GM23338 (cell line): Measurements from ENCODE around the gene TP53BP2. TPM values are rescaled to one million over a fixed set of nuclear protein-coding genes. Genes with fewer than 3 reads are reported as not detected.

ENCODE experiments used
- ATAC-seq: fragments of 200-7000 bp; cut with Tn5 transposase; 3 replicates; pipeline ENCODE4 v1.9.1; 2020
- DNase-seq: peaks from one replicate; pipeline ENCODE4 v3.0.0-alpha.2; 2015; ENCODE audit warnings: low spot score
- H2AFZ ChIP-seq: fragments of 200-600 bp; sonication (generic); 2 replicates; pipeline ENCODE4 v1.8.0; 2016; ENCODE audit warnings: antibody characterized with exemption, mild to moderate bottlenecking, moderate library complexity
- H3F3A ChIP-seq: fragments of 200-600 bp; sonication (generic); replicated peaks from 2 replicates; pipeline ENCODE4 v1.8.0; 2017; ENCODE audit warnings: antibody characterized with exemption, mixed run types, low read depth
- H3K27ac ChIP-seq: fragments of 200-600 bp; sonication (generic); 2 replicates; pipeline ENCODE4 v1.6.1; 2016; ENCODE audit warnings: low read depth
- H3K27me3 ChIP-seq: fragments of 200-600 bp; sonication (generic); 2 replicates; pipeline ENCODE4 v1.8.0; 2016; ENCODE audit warnings: mild to moderate bottlenecking, mixed run types, moderate library complexity; ENCODE audit not compliant: insufficient read depth
- H3K36me3 ChIP-seq: fragments of 200-600 bp; sonication (generic); 2 replicates; pipeline ENCODE4 v1.8.0; 2016; ENCODE audit warnings: mild to moderate bottlenecking; ENCODE audit not compliant: insufficient read depth
- H3K4me1 ChIP-seq: fragments of 200-600 bp; sonication (generic); 2 replicates; pipeline ENCODE4 v1.8.0; 2016; ENCODE audit warnings: mild to moderate bottlenecking, moderate library complexity; ENCODE audit not compliant: insufficient read depth
- H3K4me2 ChIP-seq: fragments of 200-600 bp; sonication (generic); 2 replicates; pipeline ENCODE4 v1.7.1; 2017; ENCODE audit warnings: mixed run types
- H3K4me3 ChIP-seq: fragments of 200-600 bp; sonication (generic); 2 replicates; pipeline ENCODE4 v1.6.1; 2016; ENCODE audit warnings: mixed run types
- H3K79me2 ChIP-seq: fragments of 200-600 bp; sonication (generic); replicated peaks from 2 replicates; pipeline ENCODE4 v1.8.0; 2017; ENCODE audit warnings: mild to moderate bottlenecking; ENCODE audit not compliant: insufficient read depth
- H3K9me2 ChIP-seq: fragments of 200-600 bp; sonication (generic); 2 replicates; pipeline ENCODE4 v1.8.0; 2017; ENCODE audit not compliant: insufficient read depth
- H4K20me1 ChIP-seq: fragments of 200-600 bp; sonication (generic); replicated peaks from 2 replicates; pipeline ENCODE4 v1.8.0; 2017; ENCODE audit warnings: mild to moderate bottlenecking; ENCODE audit not compliant: insufficient read depth
- H3K27ac Mint-ChIP-seq: 2 replicates; pipeline ENCODE4 v1.8.0; 2020; ENCODE audit warnings: inconsistent platforms, mild to moderate bottlenecking, moderate library complexity, mixed read lengths
- H3K27me3 Mint-ChIP-seq: 3 replicates; pipeline ENCODE4 v1.8.0; 2022; ENCODE audit warnings: low read depth, mild to moderate bottlenecking, moderate library complexity, mixed read lengths, inconsistent platforms; ENCODE audit not compliant: insufficient read depth, poor library complexity
- H3K36me3 Mint-ChIP-seq: 3 replicates; pipeline ENCODE4 v1.8.0; 2021; ENCODE audit warnings: low read depth, mild to moderate bottlenecking, inconsistent platforms, moderate library complexity, mixed read lengths
- H3K4me1 Mint-ChIP-seq: 3 replicates; pipeline ENCODE4 v1.8.0; 2020; ENCODE audit warnings: mild to moderate bottlenecking, inconsistent platforms, mixed read lengths
- H3K4me3 Mint-ChIP-seq: 3 replicates; pipeline ENCODE4 v1.8.0; 2021; ENCODE audit warnings: moderate library complexity, mild to moderate bottlenecking, inconsistent platforms, mixed read lengths
- H3K9me3 Mint-ChIP-seq: 3 replicates; pipeline ENCODE4 v1.8.0; 2020; ENCODE audit warnings: moderate library complexity, mild to moderate bottlenecking, inconsistent platforms, mixed read lengths
- EZH2phosphoT487 ChIP-seq: fragments of 200-600 bp; sonication (generic); IDR thresholded peaks from one replicate; pipeline ENCODE4 v1.8.1; 2018; ENCODE audit warnings: antibody characterized with exemption; ENCODE audit not compliant: unreplicated experiment
- JUNB ChIP-seq: IDR thresholded peaks from one replicate; pipeline ENCODE4 v1.6.1; 2016; ENCODE audit warnings: antibody characterized with exemption; ENCODE audit not compliant: unreplicated experiment
- NANOG ChIP-seq: IDR thresholded peaks from 2 replicates; pipeline ENCODE4 v1.6.1; 2016; ENCODE audit warnings: antibody characterized with exemption, borderline replicate concordance
- POLR2AphosphoS5 ChIP-seq: IDR thresholded peaks from 2 replicates; pipeline ENCODE4 v1.6.1; 2016; ENCODE audit warnings: antibody characterized with exemption, low read depth
- ZNF114 ChIP-seq: fragments of 250-450 bp; sonication (Bioruptor Pico); IDR thresholded peaks from 2 replicates; pipeline ENCODE4 v1.5.0; 2020; ENCODE audit warnings: mild to moderate bottlenecking, moderate library complexity
- ZNF331 ChIP-seq: fragments of 250-450 bp; sonication (Bioruptor Pico); IDR thresholded peaks from 2 replicates; pipeline ENCODE4 v1.5.0; 2020; ENCODE audit warnings: low read depth, mild to moderate bottlenecking, moderate library complexity
- polyA plus RNA-seq: library from polyadenylated mRNA; unstranded; fragments of >200 nt; fragmentation: Nextera tagmentation; extraction: Ambion mirVana; gene quantifications from 2 replicates; pipeline ENCODE4 v1.2.1, GENCODE V29; 2016
- total RNA-seq: library from RNA; depleted of rRNA; stranded (reverse); fragments of >200 nt; shearing (Covaris generic); gene quantifications from 2 replicates; pipeline ENCODE4 v1.2.3, GENCODE V29; 2014
- TF ChIP-seq, protein P1 (sequence below): IDR thresholded peaks from one replicate; pipeline ENCODE4 v1.6.1; 2018; ENCODE audit warnings: antibody characterized with exemption; ENCODE audit not compliant: unreplicated experiment
- TF ChIP-seq, protein P2 (sequence below): IDR thresholded peaks from 2 replicates; pipeline ENCODE4 v1.6.1; 2016; ENCODE audit warnings: antibody characterized with exemption
- TF ChIP-seq, protein P3 (sequence below), 2 experiments: fragments of 200-600 bp in 1 of 2; sonication (generic) in 1 of 2; conservative IDR thresholded peaks; 2 replicates each; pipeline versions ENCODE4 v1.5.1 to v1.6.1; 2016 to 2017; ENCODE audit warnings: antibody characterized with exemption in 2 of 2, low read depth in 2 of 2, mild to moderate bottlenecking in 2 of 2, moderate library complexity in 1 of 2

Gene TP53BP2
- total and polyA plus RNA-seq, 2 experiments from 2014 or later = 10.1 to 32.9 TPM

DNA sequence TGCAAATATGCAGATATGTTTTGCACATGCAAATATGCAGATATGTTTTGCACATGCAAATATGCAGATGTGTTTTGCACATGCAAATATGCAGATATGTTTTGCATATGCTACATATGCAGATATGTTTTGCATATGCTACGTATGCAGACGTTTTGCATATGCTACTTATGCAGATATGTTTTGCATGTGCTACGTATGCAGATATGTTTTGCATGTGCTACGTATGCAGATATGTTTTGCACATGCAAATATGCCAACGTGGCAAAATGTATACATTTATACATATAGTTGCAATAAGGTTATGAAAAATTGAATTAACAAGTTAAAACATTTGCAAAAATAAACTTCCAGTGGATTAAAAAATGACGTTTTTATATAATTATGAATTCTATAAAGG, 30.8 kb upstream of the TP53BP2 start (continued):
- TF ChIP-seq, protein P1, sequence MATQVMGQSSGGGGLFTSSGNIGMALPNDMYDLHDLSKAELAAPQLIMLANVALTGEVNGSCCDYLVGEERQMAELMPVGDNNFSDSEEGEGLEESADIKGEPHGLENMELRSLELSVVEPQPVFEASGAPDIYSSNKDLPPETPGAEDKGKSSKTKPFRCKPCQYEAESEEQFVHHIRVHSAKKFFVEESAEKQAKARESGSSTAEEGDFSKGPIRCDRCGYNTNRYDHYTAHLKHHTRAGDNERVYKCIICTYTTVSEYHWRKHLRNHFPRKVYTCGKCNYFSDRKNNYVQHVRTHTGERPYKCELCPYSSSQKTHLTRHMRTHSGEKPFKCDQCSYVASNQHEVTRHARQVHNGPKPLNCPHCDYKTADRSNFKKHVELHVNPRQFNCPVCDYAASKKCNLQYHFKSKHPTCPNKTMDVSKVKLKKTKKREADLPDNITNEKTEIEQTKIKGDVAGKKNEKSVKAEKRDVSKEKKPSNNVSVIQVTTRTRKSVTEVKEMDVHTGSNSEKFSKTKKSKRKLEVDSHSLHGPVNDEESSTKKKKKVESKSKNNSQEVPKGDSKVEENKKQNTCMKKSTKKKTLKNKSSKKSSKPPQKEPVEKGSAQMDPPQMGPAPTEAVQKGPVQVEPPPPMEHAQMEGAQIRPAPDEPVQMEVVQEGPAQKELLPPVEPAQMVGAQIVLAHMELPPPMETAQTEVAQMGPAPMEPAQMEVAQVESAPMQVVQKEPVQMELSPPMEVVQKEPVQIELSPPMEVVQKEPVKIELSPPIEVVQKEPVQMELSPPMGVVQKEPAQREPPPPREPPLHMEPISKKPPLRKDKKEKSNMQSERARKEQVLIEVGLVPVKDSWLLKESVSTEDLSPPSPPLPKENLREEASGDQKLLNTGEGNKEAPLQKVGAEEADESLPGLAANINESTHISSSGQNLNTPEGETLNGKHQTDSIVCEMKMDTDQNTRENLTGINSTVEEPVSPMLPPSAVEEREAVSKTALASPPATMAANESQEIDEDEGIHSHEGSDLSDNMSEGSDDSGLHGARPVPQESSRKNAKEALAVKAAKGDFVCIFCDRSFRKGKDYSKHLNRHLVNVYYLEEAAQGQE = no peak
- TF ChIP-seq, protein P2, sequence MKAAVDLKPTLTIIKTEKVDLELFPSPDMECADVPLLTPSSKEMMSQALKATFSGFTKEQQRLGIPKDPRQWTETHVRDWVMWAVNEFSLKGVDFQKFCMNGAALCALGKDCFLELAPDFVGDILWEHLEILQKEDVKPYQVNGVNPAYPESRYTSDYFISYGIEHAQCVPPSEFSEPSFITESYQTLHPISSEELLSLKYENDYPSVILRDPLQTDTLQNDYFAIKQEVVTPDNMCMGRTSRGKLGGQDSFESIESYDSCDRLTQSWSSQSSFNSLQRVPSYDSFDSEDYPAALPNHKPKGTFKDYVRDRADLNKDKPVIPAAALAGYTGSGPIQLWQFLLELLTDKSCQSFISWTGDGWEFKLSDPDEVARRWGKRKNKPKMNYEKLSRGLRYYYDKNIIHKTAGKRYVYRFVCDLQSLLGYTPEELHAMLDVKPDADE = no peak
- TF ChIP-seq NANOG = no peak
- TF ChIP-seq JUNB = no peak
- no peak for TF ChIP-seq ZNF114 (CRISPR knock-in tag)
- no peak for TF ChIP-seq EZH2phosphoT487
- TF ChIP-seq POLR2AphosphoS5 = no peak
- TF ChIP-seq, protein P3, sequence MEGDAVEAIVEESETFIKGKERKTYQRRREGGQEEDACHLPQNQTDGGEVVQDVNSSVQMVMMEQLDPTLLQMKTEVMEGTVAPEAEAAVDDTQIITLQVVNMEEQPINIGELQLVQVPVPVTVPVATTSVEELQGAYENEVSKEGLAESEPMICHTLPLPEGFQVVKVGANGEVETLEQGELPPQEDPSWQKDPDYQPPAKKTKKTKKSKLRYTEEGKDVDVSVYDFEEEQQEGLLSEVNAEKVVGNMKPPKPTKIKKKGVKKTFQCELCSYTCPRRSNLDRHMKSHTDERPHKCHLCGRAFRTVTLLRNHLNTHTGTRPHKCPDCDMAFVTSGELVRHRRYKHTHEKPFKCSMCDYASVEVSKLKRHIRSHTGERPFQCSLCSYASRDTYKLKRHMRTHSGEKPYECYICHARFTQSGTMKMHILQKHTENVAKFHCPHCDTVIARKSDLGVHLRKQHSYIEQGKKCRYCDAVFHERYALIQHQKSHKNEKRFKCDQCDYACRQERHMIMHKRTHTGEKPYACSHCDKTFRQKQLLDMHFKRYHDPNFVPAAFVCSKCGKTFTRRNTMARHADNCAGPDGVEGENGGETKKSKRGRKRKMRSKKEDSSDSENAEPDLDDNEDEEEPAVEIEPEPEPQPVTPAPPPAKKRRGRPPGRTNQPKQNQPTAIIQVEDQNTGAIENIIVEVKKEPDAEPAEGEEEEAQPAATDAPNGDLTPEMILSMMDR (conservative IDR thresholded peaks at IDR 0.05; ENCODE audit: low read depth in 2 of 2) = no peak
- no peak for TF ChIP-seq ZNF331 (CRISPR knock-in tag)

DNA sequence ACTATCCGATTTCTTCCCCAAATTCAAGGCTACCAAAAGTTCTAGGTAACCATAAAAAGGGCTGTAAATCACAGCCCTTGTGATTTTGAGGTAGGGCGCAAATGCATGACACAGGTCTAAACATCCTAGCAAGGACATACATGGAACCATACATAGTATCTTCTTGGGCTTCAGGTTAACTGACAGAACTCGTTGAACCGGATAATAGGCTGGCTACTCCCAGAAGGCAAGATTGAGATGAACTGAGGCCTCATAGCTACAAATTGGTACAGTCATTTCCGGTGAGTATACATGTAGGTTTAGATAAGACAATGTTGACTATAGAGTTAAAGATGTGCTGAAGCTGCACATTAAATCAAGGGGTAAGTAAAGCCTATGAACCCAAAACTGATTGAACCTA, 27.3 kb upstream of the TP53BP2 start:
- H2AFZ ChIP-seq = no peak overlapping the region
- H4K20me1 ChIP-seq = no peaks in the 10 kb centered on the region
- peaks cover 4% of the 10 kb centered on the region; the same call in 1 of the 3 replicates for H3K36me3 Mint-ChIP-seq
- no peak overlapping the region for H3K27ac ChIP-seq
- no peak overlapping the region for H3K4me3 Mint-ChIP-seq
- DNase-seq = no peak
- H3K9me3 Mint-ChIP-seq = peaks cover 10% of the 10 kb centered on the region
- peaks cover 4% of the 10 kb centered on the region for H3K27me3 Mint-ChIP-seq
- H3F3A ChIP-seq = 0 out of 2 replicates have a peak, but pooled peaks cover 5% of the 10 kb centered on the region
- no peak overlapping the region for H3K27ac Mint-ChIP-seq
- H3K4me2 ChIP-seq = no peak overlapping the region
- no peaks in the 10 kb centered on the region for H3K36me3 ChIP-seq
- no peaks in the 10 kb centered on the region for H3K27me3 ChIP-seq
- H3K9me2 ChIP-seq = peaks cover 5% of the 10 kb centered on the region; the same call in 1 of the 2 replicates
- ATAC-seq = no peak
- H3K4me1 ChIP-seq = peaks cover 7% of the 10 kb centered on the region; the same call in 1 of the 2 replicates
- H3K79me2 ChIP-seq = no peaks in the 10 kb centered on the region
- H3K4me3 ChIP-seq = no peak overlapping the region
- peaks cover 13% of the 10 kb centered on the region for H3K4me1 Mint-ChIP-seq
- TF ChIP-seq, protein P3 (conservative IDR thresholded peaks at IDR 0.05; ENCODE audit: low read depth in 2 of 2) = no peak
- TF ChIP-seq, protein P1 = no peak
- TF ChIP-seq NANOG (no peak), ZNF331 (CRISPR knock-in tag) (no peak), JUNB (no peak)
